Measurements from ENCODE around the gene TRAK2. TPM values are rescaled to one million over a fixed set of nuclear protein-coding genes. Genes with fewer than 3 reads are reported as not detected.
A peak's percentile ranks its signal among the peaks of the same experiment; 100 is the strongest.

The TRAK2 gene
- polyA plus RNA-seq, 3 donors: 42.8 to 48.7 (median 45.9) TPM

DNA sequence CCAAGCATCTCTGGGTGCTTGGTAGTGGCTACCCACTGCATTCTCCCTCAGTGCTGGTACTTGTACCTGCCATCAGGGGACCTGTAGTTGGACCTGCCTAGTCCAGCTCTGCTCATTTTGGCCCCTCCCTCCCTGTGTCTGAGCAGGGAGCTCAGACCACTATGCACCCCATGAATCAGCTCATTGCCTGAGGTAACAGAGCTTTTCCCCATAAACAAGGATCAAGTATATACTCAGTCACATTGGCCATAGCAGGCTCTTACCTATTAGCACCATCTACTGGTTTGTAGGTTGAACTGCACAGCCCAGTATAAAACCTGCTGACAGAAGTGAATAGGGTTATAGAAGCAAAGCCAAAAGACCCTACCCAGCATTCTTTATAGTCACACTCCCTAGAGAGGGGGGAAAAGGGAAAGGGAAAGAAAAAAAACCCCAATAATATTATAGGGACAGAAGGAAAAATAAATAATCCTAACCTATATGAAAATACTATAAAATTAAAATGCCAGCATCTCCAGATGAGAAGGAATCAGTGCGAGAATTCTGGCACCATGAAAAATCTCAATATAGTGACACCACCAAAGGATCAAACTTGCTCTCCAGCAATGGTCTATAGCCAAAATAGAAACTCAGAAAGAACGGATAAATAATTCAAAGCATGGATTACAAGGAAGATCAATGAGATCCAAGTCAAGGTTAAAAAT is 87.2 kb downstream of the TRAK2 start:
- no peak for DNase-seq (ENCODE audit: low read depth in 3 of 3, low spot score in 2 of 3)

DNA sequence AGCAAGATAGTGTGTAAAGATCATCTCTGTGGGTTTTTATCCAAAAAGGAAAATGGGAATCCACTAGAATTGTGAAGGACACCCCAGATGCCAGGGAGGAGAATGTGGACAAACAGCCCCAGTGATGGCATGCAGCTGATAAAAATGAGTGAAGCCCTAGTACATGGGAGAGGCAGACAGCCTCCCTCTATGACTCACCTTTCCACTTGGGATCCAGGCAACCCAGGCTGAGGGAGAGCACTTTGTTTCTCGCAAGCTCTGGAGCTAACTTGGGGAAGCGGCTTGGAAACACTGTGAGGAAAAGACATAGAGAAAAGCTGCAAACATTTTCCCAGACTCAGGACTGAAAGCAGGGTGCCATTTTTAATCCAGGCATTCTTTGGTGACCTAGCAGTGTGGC is 88.9 kb downstream of the TRAK2 start:
- DNase-seq (ENCODE audit: low read depth in 3 of 3, low spot score in 2 of 3): no peak

DNA sequence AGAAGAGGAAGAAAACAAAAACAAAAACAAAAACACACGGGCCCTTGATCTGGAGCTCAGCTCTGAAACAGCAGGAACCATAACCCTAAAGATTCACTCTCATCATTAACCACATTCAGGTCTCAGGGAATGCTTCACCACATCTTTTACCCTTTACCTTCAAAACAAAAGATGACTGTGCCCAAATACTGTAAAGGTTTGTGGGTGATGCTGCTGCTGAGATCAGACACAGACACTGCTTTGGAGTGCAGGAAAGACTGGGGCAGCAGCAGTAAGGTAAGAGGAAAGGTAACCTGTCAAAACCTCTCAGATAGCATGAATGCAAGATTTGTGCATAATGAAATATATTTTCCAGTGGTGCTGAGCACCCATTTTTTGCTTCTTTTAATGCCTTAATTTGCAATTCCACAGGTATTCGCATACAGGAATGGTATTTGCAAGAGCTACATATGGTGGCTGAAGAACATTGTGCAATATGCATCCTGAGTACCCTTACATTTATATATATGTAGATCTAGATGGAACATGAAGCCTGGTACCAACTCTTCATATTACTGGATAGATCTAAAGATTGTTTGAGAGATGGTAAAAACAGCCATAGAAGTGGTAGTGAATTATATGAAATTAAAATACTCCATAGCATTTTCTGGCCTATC is 90.1 kb downstream of the TRAK2 start:
- no peak for DNase-seq (ENCODE audit: low read depth in 3 of 3, low spot score in 2 of 3)

DNA sequence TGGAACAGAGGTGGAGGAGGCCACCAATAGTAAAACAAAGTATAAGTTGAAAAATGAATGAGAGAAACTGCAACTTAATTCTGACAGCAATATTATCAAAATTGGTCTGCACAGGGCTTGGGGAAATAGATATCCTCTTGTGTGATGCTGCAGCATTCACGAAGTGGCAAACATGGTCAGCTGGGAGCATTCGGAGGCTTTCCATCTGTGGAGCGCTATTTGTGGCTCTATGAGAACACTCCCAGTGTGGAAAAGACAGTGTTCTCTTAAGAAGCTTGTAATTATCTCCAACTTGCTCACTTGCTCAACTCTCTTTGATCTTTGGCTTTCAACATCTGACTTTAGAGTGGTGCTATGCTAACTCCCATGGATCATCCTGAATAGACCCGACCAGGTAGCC is 91.0 kb downstream of the TRAK2 start:
- DNase-seq (ENCODE audit: low read depth in 3 of 3, low spot score in 2 of 3): no peak

DNA sequence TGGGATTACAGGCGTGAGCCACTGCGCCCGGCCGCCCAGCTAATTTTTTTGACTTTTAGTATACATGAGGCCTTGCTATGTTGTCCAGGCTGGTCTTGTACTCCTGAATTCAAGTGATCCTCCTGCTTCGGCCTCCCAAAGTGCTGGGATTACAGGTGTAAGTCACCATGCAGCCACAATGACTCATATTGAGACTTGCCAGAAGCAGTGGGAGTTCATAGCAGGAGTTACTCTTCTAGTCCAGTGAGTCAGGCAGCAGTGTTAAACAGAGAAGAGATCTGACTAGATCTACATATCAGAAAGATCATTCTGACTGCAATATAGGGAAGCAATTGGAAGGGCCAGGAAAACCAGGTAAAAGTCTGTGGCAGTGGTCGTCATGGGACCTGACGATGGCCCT is 92.6 kb downstream of the TRAK2 start:
- no peak for DNase-seq (ENCODE audit: low read depth in 3 of 3, low spot score in 2 of 3)

DNA sequence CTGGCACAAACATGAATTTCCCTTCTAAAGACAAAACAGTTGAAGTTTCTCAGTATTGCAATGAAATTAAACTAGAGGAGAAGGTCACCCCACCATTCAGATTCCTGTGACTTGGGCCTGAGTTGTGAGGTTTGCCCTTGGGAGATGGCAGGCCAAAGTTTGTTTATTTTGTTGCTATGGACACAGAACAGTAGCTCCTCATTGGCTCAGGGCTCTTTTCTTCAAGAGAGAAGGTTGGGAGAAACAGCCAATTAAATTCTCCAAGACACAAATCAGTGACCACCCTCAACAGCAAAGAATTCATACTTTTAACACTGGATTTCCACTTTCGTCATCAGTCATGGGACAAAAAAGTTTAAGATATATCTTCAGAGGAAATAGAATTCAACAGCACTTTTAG is 94.0 kb downstream of the TRAK2 start, which contains the start of gene FLACC1:
Gene FLACC1 (minus strand): TSS at position 125 of the 400 bp plus-strand sequence. CDS start 5,941 bp downstream, outside the sequence.
- DNase-seq (ENCODE audit: low read depth in 3 of 3, low spot score in 2 of 3): peak; percentile 72 to 78 (median 76)

DNA sequence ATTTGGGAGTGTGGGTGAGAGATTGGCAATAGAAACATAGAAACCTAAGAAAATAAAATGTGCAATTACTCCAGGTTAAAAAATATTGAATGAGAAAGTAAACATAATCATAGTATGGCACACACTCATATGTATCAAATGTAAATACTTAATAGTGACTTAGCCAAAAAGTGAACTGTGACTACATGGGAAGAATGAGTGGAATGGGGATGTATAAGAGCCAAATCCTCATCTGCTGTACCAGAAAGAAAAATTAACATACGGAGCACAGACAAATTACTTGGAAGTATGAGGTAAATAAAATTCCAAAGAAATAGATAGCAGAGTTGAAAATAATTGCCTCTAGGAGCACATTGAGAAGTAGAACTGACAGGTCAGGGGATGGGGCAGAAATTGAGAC is 98.1 kb downstream of the TRAK2 start:
- no peak for DNase-seq (ENCODE audit: low read depth in 3 of 3, low spot score in 2 of 3)

DNA sequence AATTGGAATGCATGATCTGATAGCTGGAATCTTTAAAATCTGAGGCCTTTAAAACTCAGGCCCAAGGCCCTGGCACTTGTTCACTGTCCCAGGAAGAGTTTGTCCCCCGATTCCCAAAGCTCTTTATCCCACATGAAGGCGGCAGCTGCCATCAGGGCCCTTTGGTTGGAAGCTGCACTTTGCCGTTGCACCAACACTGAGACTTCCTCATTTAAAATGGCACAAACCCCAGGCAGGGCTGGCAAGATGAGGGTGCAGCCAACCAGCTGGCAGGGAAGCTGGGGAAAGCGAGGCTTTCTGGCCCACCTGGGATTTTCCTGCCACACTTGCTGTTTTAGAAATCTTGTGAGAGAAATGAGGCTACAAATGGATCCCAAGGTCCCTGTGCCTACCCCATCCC is 100.4 kb downstream of the TRAK2 start:
- DNase-seq (ENCODE audit: low read depth in 3 of 3, low spot score in 2 of 3): no peak

DNA sequence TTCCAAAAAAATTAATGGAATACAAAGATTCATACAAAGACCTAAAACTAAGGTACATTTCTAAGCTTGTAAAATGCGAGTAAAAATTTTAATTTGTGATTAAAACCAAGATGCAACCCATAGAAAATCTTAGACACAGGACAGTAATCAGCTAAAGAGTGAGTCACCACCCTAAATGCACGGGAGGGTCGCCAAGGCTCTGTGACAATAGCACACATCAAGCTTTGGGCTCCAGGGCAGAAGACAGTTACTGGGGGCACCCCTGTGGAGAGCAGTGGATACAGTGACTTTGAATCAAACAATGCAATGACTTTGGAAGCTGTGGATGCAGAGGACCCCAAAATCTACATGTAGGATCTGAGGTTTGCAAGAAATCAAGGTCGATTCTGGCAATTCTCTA is 101.7 kb downstream of the TRAK2 start:
- DNase-seq (ENCODE audit: low read depth in 3 of 3, low spot score in 2 of 3): no peak

DNA sequence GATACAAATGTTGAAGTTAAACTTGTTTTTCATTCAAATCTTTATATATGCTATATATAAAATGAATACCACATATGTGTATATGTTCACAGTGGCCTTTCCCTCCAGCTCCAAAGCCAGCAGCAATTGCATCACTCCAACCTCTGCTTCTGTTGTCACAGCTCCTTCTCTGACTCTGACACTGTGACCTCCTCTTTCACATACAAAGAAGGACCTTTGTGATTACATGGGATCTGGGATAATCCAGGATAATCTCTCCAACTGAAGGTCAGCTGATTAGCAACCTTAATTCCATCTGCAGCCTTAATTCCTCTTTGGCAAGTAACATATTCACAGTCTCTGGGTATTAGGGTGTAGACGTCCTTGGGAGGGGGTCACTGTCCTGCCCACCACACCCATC is 102.5 kb downstream of the TRAK2 start:
- no peak for DNase-seq (ENCODE audit: low read depth in 3 of 3, low spot score in 2 of 3)

DNA sequence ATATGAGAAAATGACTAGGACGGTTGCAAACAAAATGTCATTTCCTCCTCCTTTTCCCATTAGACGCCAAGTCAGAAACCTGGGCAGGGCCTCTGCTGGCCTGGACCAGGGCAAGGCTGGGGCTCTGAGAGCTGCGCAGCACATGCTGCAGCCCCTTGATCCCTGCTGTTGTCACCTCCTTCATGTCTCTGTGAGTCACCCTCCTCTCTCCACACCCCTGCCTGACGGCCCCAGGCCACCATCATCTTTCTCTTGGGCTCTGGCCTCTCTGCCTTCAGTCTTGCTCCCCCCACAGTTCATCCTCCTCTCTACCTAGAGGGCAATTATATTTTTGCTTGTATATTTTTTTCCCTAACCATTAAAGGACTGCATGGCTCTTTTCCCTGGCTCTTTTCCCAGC is 104.1 kb downstream of the TRAK2 start:
- DNase-seq (ENCODE audit: low read depth in 3 of 3, low spot score in 2 of 3): no peak

DNA sequence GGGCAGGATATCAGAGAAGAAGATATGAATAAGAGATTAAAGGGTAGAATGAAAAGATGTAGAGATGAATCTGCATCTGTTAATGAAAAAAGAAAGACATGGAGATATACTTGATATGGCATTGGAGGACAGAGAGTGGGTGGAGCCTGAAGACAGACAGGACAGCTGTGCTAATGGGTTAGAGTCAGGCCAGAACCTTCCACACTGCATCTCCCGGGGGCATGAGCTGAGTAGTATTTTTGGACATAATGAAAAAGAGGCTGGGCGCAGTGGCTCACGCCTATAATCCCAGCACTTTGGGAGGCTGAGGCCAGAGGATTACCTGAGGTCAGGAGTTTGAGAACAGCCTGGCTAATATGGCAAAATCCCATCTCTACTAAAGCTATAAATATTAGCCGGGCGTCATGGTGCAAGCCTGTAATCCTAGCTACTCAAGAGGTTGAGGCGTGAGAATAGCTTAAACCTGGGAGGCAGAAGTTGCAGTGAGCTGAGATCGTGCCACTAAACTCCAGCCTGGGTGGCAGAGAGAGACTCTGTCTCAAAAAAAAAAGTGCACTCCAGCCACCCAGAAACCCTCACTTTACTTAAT is 105.5 kb downstream of the TRAK2 start:
- DNase-seq (ENCODE audit: low read depth in 3 of 3, low spot score in 2 of 3): no peak

DNA sequence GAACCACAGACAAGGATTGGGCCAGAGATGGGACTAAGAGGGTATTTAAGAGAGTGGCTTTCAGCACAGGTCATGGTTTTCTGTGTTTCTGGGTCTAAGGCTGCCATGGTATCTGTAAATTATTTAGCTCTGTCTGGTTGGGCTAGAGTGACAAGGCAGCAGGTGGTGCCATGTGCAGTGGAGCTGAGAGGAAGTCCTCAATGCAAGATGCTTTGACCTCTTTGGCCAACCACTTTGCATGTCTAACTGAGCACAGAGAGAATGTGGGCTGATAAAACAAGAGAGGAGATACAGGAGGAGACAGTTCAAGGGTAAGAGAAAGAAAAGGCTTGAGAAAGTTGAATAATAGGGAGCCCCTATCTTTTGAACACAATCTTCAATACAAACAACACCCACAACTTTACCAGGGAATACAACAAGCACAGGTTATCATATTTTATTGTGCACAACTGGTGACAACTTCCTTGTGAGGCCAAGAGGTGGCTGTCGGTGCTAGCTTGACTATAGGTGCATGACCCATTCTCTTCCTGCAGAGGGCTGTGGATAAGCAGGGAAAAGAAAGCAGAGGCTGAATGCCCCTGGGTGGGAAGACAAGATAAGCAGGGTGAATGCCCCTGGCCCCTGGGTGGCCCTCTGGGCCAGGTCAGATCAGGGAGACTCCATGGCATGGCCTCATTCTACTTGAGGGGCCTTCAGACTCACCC is 106.4 kb downstream of the TRAK2 start:
- DNase-seq (ENCODE audit: low read depth in 3 of 3, low spot score in 2 of 3): no peak

DNA sequence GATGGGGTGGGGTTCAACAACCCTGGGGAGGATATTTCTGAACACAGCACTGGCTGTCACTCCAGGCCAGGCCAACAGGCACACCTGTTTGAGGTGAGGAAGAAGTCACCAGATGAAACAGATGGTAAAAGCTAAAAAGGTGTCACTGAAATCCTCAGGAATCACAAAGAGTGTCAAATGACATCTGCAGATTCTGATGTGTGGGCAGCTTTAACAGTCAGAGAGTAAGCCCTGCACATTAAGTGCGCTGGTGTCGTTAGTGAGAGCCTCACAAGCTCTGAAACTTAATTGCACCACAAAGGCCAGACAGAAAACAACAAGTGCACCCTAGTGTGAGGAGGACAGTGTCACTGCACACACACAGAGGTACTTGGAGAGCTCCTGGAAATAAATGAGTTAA is 107.7 kb downstream of the TRAK2 start:
- no peak for DNase-seq (ENCODE audit: low read depth in 3 of 3, low spot score in 2 of 3)

DNA sequence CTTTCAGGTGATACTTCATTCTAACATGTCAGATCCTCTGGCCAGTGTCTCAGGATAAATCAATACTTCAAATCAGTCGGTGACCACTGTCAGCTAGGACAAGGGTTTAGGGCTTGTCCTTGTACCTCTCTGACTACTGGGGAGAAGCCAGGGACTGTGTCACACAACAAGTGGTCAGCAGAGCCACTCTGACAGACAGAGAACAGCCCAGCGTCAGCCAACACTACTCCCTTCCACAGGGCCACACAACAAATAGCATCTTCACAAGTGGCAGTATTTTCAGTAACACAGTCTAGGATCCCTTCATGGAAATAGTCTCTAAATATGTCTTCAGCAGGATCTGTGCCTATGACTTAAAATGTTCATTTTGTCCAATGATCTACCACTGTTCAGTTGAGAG is 108.3 kb downstream of the TRAK2 start:
- DNase-seq (ENCODE audit: low read depth in 3 of 3, low spot score in 2 of 3): no peak

DNA sequence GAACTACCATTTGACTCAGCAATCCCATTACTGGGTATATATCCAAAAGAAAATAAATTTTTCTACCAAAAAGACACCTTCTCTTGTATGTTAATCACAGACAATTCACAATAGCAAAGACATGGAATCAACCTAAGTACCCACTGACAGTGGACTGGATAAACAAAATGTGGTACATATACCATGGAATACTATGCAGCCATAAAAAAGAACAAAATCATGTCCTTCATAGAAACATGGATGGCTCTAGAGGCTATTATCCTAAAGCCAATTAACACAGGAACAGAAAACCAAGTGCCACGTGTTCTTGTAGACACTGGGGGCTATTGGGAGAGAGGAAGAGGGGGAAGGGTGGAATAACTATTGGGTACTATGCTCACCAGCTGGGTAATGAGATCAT is 121.8 kb downstream of the TRAK2 start:
- DNase-seq (ENCODE audit: low read depth in 3 of 3, low spot score in 2 of 3): no peak

DNA sequence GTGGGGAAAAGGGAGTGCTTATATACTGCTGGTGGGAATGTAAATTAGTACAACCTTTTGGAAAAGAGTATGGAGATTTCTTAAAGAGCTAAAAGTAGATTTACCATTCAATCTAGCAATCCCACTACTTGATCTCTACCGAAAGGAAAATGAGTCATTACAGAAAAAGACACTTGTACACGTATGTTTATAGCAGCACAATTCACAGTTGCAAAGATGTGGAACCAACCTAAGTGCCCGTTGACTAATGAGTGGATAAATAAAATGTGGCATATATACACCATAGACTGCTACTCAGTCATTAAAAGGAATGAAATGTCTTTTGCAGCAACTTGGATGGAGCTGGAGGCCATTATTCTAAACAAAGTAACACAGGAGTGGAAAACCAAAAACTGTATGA is 123.6 kb downstream of the TRAK2 start:
- no peak for DNase-seq (ENCODE audit: low read depth in 3 of 3, low spot score in 2 of 3)
